Measurements from ENCODE around the gene RNPS1. TPM values are rescaled to one million over a fixed set of nuclear protein-coding genes. Genes with fewer than 3 reads are reported as not detected.

Gene RNPS1
- total and polyA plus RNA-seq, 4 donors: 92.0 to 144 (median 112) TPM

DNA sequence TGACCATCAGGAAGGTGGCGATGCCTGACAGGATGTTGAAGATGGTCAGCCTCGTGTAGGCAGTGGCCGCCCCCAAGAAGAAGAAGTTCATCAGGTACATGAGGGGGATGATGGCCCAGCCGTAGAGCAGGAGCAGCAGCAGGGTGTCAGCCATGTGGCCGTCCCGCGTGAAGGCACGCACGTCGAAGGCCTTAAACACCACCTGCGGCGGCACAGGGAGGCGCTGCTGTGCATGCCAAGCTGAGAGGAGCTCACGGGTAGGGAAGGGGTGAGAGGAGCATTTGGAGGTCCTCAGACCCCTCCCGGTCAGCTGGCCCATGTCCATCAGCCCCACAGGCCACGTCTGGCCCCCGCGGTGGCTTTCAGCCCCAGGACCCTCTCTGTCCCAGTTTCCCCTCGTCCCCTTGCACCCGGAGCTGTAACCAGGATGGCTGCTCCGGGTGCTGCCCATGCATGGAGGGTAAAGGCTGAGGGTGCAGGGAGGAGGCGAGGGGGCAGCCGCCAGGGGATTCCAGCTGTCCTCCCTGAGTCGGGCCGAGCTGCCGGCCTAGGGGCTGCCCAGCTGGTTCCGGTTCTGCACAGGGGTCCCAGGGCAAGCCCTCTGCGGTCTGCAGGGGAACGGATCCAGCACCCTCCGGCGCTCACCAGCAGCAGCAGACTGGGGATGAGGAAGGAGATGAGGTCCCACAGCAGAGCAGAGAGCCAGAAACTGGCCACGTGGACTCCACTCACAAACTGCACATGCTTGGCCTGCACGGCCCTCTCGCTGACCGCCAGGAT is 17.1 kb upstream of the RNPS1 start:
- H3K9ac ChIP-seq (ENCODE audit: insufficient read depth in 1 of 2, low read length in 2 of 2): no peak overlapping the region
- no peak for DNase-seq
- H3K4me1 ChIP-seq (ENCODE audit: control insufficient read depth in 5 of 5, insufficient read depth in 5 of 5, low read length in 5 of 5): no peaks in the 10 kb centered on the region
- no peak overlapping the region for H3K27ac ChIP-seq (ENCODE audit: low read depth in 1 of 2, low read length in 1 of 2)
- WGBS, 2 donors: 90 to 94% methylated on average over 32 to 35 of the region's 35 CpGs
- peaks cover 0 to 66% (median 0%) of the 10 kb centered on the region in 4 donors for H3K36me3 ChIP-seq (ENCODE audit: control insufficient read depth in 4 of 4, insufficient read depth in 4 of 4, low read length in 4 of 4)
- H3K9me3 ChIP-seq (ENCODE audit: control insufficient read depth in 4 of 4, insufficient read depth in 3 of 4, low read length in 3 of 4): no peaks in the 10 kb centered on the region
- TF ChIP-seq, protein P1, sequence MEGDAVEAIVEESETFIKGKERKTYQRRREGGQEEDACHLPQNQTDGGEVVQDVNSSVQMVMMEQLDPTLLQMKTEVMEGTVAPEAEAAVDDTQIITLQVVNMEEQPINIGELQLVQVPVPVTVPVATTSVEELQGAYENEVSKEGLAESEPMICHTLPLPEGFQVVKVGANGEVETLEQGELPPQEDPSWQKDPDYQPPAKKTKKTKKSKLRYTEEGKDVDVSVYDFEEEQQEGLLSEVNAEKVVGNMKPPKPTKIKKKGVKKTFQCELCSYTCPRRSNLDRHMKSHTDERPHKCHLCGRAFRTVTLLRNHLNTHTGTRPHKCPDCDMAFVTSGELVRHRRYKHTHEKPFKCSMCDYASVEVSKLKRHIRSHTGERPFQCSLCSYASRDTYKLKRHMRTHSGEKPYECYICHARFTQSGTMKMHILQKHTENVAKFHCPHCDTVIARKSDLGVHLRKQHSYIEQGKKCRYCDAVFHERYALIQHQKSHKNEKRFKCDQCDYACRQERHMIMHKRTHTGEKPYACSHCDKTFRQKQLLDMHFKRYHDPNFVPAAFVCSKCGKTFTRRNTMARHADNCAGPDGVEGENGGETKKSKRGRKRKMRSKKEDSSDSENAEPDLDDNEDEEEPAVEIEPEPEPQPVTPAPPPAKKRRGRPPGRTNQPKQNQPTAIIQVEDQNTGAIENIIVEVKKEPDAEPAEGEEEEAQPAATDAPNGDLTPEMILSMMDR (IDR thresholded peaks at IDR 0.05; ENCODE audit: control extremely low read depth, extremely low read depth): no peak
- H3K27me3 ChIP-seq (ENCODE audit: control insufficient read depth in 3 of 3, insufficient read depth in 3 of 3, low read length in 2 of 3): no peaks in the 10 kb centered on the region
- no peak for ATAC-seq (ENCODE audit: insufficient read depth, low FRiP score)
- H3K4me3 ChIP-seq: no peak overlapping the region

DNA sequence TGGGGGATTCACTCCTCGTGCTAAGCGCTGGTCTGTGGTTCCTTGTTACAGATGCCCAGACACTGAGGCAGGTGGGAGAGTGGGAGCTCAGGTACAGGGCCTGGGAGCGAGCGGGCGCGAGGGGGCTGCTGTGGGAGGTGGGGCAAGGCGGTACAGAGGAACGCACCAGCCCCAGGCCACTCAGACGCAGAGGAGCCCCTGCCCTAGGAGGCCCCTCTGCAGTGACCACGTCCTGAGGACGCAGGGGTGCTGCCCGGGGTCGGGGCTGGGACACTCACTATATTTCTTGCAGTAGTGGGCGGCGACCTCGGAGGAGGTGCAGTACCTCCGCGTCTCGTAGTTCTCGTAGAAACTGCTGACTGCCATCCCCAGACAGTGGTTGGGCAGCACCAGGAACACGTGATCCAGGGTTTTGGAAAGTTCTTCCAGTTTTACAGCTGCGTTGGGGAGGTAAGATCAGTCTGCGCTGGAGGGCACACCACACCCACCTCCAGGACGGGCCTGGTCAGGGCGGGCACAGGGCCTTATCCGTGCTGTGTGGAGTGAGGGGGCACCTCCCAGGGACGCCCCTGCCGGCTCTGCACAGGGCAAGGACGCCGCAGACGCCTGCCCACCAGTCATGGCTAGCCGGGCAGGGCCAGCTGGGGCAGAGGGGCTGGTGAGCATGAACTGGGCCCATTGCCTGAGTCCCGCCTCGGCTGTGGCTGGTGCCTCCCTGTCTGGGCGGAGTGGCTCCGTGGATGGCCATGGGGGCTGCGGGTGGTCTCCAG is 16.3 kb upstream of the RNPS1 start:
- TF ChIP-seq, protein P1 (IDR thresholded peaks at IDR 0.05; ENCODE audit: control extremely low read depth, extremely low read depth): no peak
- H3K9me3 ChIP-seq (ENCODE audit: control insufficient read depth in 4 of 4, insufficient read depth in 3 of 4, low read length in 3 of 4): no peaks in the 10 kb centered on the region
- H3K4me1 ChIP-seq (ENCODE audit: control insufficient read depth in 5 of 5, insufficient read depth in 5 of 5, low read length in 5 of 5): no peaks in the 10 kb centered on the region
- no peak for ATAC-seq (ENCODE audit: insufficient read depth, low FRiP score)
- H3K9ac ChIP-seq (ENCODE audit: insufficient read depth in 1 of 2, low read length in 2 of 2): no peak overlapping the region
- DNase-seq: no peak
- no peaks in the 10 kb centered on the region for H3K27me3 ChIP-seq (ENCODE audit: control insufficient read depth in 3 of 3, insufficient read depth in 3 of 3, low read length in 2 of 3)
- H3K36me3 ChIP-seq (ENCODE audit: control insufficient read depth in 4 of 4, insufficient read depth in 4 of 4, low read length in 4 of 4): peaks cover 0 to 61% (median 0%) of the 10 kb centered on the region in 4 donors
- no peak overlapping the region for H3K4me3 ChIP-seq
- H3K27ac ChIP-seq (ENCODE audit: low read depth in 1 of 2, low read length in 1 of 2): no peak overlapping the region
- 93 to 97% methylated on average over 31 to 37 of the region's 37 CpGs for WGBS, 2 donors

DNA sequence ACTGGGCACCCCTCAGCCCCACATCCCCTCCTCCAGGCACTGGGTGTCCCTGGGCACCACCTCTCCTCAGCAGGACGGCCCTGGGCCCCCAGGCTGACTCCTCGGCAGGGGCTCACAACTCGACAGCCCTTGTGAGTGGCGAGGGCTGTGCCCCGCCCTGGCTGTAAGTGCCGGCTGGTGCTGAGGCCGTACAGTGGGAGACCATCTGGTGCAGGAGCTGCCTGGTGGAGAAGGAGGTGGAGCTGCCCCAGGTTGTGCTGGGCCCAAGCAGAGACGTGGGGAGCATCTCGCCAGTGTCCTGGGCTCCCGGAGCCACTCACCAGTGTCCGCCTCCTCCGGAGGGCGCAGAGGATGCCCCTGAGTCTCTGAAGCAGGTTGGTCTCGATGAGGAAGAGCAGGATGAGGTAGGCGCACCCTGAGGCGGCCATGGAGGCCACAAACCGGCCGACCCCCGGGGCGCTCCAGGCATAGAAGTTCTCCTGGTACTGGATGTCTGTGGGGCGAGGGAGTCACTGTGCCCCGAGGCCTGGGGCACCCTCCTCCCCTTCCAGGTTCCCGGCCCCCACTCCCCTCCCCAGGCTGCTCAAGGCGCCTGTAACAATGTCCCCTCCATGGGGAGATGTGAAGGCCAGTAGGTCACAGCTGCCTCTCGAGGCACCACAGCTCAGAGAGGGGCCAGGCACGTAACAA is 15.1 kb upstream of the RNPS1 start:
- TF ChIP-seq, protein P1 (IDR thresholded peaks at IDR 0.05; ENCODE audit: control extremely low read depth, extremely low read depth): no peak
- Histone ChIP-seq H3K4me1 (ENCODE audit: control insufficient read depth in 5 of 5, insufficient read depth in 5 of 5, low read length in 5 of 5) (no peaks in the 10 kb centered on the region), H3K4me3 (no peak overlapping the region), H3K36me3 (ENCODE audit: control insufficient read depth in 4 of 4, insufficient read depth in 4 of 4, low read length in 4 of 4) (peaks cover 0 to 61% (median 0%) of the 10 kb centered on the region in 4 donors), H3K9ac (ENCODE audit: insufficient read depth in 1 of 2, low read length in 2 of 2) (no peak overlapping the region), H3K9me3 (ENCODE audit: control insufficient read depth in 4 of 4, insufficient read depth in 3 of 4, low read length in 3 of 4) (no peaks in the 10 kb centered on the region), H3K27me3 (ENCODE audit: control insufficient read depth in 3 of 3, insufficient read depth in 3 of 3, low read length in 2 of 3) (no peaks in the 10 kb centered on the region), H3K27ac (ENCODE audit: low read depth in 1 of 2, low read length in 1 of 2) (no peak overlapping the region)
- ATAC-seq (ENCODE audit: insufficient read depth, low FRiP score) (no peak), DNase-seq (no peak)
- WGBS, 2 donors: 89 to 96% methylated on average over 24 to 26 of the region's 26 CpGs

Measured in lung (tissue), 12 donors.